CD4-positive, alpha-beta T cell treated with Interleukin-10 for 1 hour (primary cell): ENCODE data around the gene GGT5.
A peak's percentile ranks its signal among the peaks of the same experiment; 100 is the strongest.
"Not testable (repeated sequence)": the region's sequence is repeated elsewhere in the genome, so short reads cannot be mapped to it uniquely, and the experiment has no call there.

Experiments
- DNase-seq: peaks from one replicate; pipeline ENCODE4 v3.0.0-alpha.2; 2020

GGT5 gene

GRCh38 chr22:24231706-24232105 lies 13.2 kb downstream of the GGT5 start:
- no peak for DNase-seq

GRCh38 chr22:24230911-24231656 lies 13.8 kb downstream of the GGT5 start:
- DNase-seq: peak; percentile 61

- DNase-seq: no peak
Observed at GRCh38 chr22:24225951-24226350, 18.9 kb downstream of the GGT5 start.

GRCh38 chr22:24225044-24225601 lies 19.8 kb downstream of the GGT5 start:
- no peak for DNase-seq

GRCh38 chr22:24224468-24224867 lies 20.4 kb downstream of the GGT5 start:
- DNase-seq: no peak

- DNase-seq: no peak
Observed at GRCh38 chr22:24219750-24220149, 25.1 kb downstream of the GGT5 start.

GRCh38 chr22:24217384-24217783 lies 27.5 kb downstream of the GGT5 start:
- no peak for DNase-seq

- DNase-seq: no peak
Observed at GRCh38 chr22:24216541-24217209, 28.2 kb downstream of the GGT5 start.

GRCh38 chr22:24214467-24215285 lies 30.2 kb downstream of the GGT5 start:
- no peak for DNase-seq

GRCh38 chr22:24213111-24213510 lies 31.8 kb downstream of the GGT5 start:
- not testable (repeated sequence) for DNase-seq

GRCh38 chr22:24211716-24212115 lies 33.2 kb downstream of the GGT5 start:
- DNase-seq: not testable (repeated sequence)

GRCh38 chr22:24210409-24210808 lies 34.5 kb downstream of the GGT5 start:
- DNase-seq: not testable (repeated sequence)

- DNase-seq: no peak
Observed at GRCh38 chr22:24209687-24210086, 35.2 kb downstream of the GGT5 start.

- DNase-seq: no peak
Observed at GRCh38 chr22:24209016-24209415, 35.9 kb downstream of the GGT5 start.

- DNase-seq: peak; percentile 14
Observed at GRCh38 chr22:24208012-24208749, 36.7 kb downstream of the GGT5 start.

GRCh38 chr22:24207264-24208011 lies 37.4 kb downstream of the GGT5 start:
- no peak for DNase-seq

- DNase-seq: not testable (repeated sequence)
Observed at GRCh38 chr22:24206460-24207263, 38.2 kb downstream of the GGT5 start.

GRCh38 chr22:24205438-24206195 lies 39.3 kb downstream of the GGT5 start:
- no peak for DNase-seq

- not testable (repeated sequence) for DNase-seq
Observed at GRCh38 chr22:24203856-24204255, 41.0 kb downstream of the GGT5 start.
